Esophagus (tissue), 2 donors: ENCODE measurements around the gene HDAC9. TPM values are rescaled to one million over a fixed set of nuclear protein-coding genes. Genes with fewer than 3 reads are reported as not detected.
"Not testable (repeated sequence)": the region's sequence is repeated elsewhere in the genome, so short reads cannot be mapped to it uniquely, and the experiment has no call there.

Source experiments
- H3K27ac ChIP-seq, 2 donors: one replicate each; pipeline ENCODE4 v1.5.1; 2013; ENCODE audit warnings: low read depth in 2 of 2, mild to moderate bottlenecking in 2 of 2, inconsistent platforms in 1 of 2, low read length in 1 of 2, moderate library complexity in 1 of 2
- H3K27me3 ChIP-seq, 2 donors: one replicate each; pipeline ENCODE4 v1.6.1; 2013; ENCODE audit warnings: low read length in 2 of 2, control low read depth in 1 of 2, mild to moderate bottlenecking in 1 of 2; ENCODE audit not compliant: insufficient read depth in 2 of 2, control insufficient read depth in 1 of 2
- H3K36me3 ChIP-seq, 2 donors: one replicate each; pipeline ENCODE4 v1.6.1; 2013; ENCODE audit warnings: low read length in 1 of 2; ENCODE audit not compliant: control insufficient read depth in 2 of 2, insufficient read depth in 2 of 2
- H3K4me1 ChIP-seq, 2 donors: one replicate each; pipeline ENCODE4 v1.6.1; 2013; ENCODE audit warnings: low read length in 1 of 2; ENCODE audit not compliant: control insufficient read depth in 2 of 2, insufficient read depth in 2 of 2
- H3K4me3 ChIP-seq, 2 donors: one replicate each; pipeline ENCODE4 v1.5.1; 2013; ENCODE audit warnings: low read length in 2 of 2, mild to moderate bottlenecking in 2 of 2, low read depth in 1 of 2, moderate library complexity in 1 of 2
- H3K9me3 ChIP-seq, 2 donors: one replicate each; pipeline ENCODE4 v1.6.1; 2013; ENCODE audit warnings: mild to moderate bottlenecking in 2 of 2, low read depth in 1 of 2, low read length in 1 of 2, moderate library complexity in 1 of 2; ENCODE audit not compliant: control insufficient read depth in 2 of 2, insufficient read depth in 1 of 2
- WGBS, 2 donors: extraction: QIAGEN DNeasy Blood & Tissue Kit; methylation state at CpG; one replicate each; pipeline ENCODE4 v1.1.7; 2013; 5-methylcytosine and 5-hydroxymethylcytosine counted together
- polyA plus RNA-seq, 2 donors: library from polyadenylated mRNA; stranded (reverse); fragments of 200-250 nt; gene quantifications; one replicate each; pipeline ENCODE4 v1.2.3, GENCODE V29; 2013
- donor health status: healthy with polysubstance abuse.
- donor health status: Bipolar disorder and iron deficiency.

The HDAC9 gene
- polyA plus RNA-seq, 2 donors, result 0.69 to 1.1 TPM

GRCh38 chr7:18703685-18704084 is 208.1 kb downstream of the HDAC9 start:
- Histone ChIP-seq H3K4me3 (no peak overlapping the region), H3K9me3 (no peaks in the 10 kb centered on the region), H3K36me3 (no peaks in the 10 kb centered on the region), H3K4me1 (no peaks in the 10 kb centered on the region), H3K27me3 (no peaks in the 10 kb centered on the region), H3K27ac (no peak overlapping the region)

- H3K4me1 ChIP-seq, result no peaks in the 10 kb centered on the region
Observed at GRCh38 chr7:18706670-18707069, 211.1 kb downstream of the HDAC9 start.

GRCh38 chr7:18708204-18708603 is 212.7 kb downstream of the HDAC9 start:
- H3K9me3 ChIP-seq, result no peaks in the 10 kb centered on the region
- WGBS, 2 donors, result 58 to 68% methylated on average over 1 of the region's 1 CpG
- no peak overlapping the region for H3K27ac ChIP-seq
- no peaks in the 10 kb centered on the region for H3K27me3 ChIP-seq
- H3K36me3 ChIP-seq, result no peaks in the 10 kb centered on the region
- H3K4me3 ChIP-seq, result no peak overlapping the region
- H3K4me1 ChIP-seq, result no peaks in the 10 kb centered on the region

More at GRCh38 chr7:18706670-18707069, 211.1 kb downstream of the HDAC9 start:
- no peaks in the 10 kb centered on the region for H3K27me3 ChIP-seq
- no peak overlapping the region for H3K27ac ChIP-seq
- 66 to 70% methylated on average over 3 of the region's 3 CpGs for WGBS, 2 donors
- no peak overlapping the region for H3K4me3 ChIP-seq
- H3K9me3 ChIP-seq, result no peaks in the 10 kb centered on the region
- no peaks in the 10 kb centered on the region for H3K36me3 ChIP-seq

GRCh38 chr7:18715988-18716387 is 220.4 kb downstream of the HDAC9 start:
- Histone ChIP-seq H3K27ac (no peak overlapping the region), H3K9me3 (no peaks in the 10 kb centered on the region), H3K4me1 (no peaks in the 10 kb centered on the region), H3K27me3 (no peaks in the 10 kb centered on the region), H3K4me3 (no peak overlapping the region), H3K36me3 (no peaks in the 10 kb centered on the region)
- WGBS, 2 donors, result 55 to 66% methylated on average over 2 of the region's 2 CpGs

- no peaks in the 10 kb centered on the region for H3K27me3 ChIP-seq
- H3K4me1 ChIP-seq, result no peaks in the 10 kb centered on the region
- H3K9me3 ChIP-seq, result no peaks in the 10 kb centered on the region
- 87 to 91% methylated on average over 5 of the region's 5 CpGs for WGBS, 2 donors
- H3K27ac ChIP-seq, result no peak overlapping the region
- no peak overlapping the region for H3K4me3 ChIP-seq
- no peaks in the 10 kb centered on the region for H3K36me3 ChIP-seq
Observed at GRCh38 chr7:18721429-18721828, 225.9 kb downstream of the HDAC9 start.

GRCh38 chr7:18724318-18724717 is 228.8 kb downstream of the HDAC9 start:
- H3K27me3 ChIP-seq, result no peaks in the 10 kb centered on the region
- H3K27ac ChIP-seq, result no peak overlapping the region
- 91 to 92% methylated on average over 2 of the region's 2 CpGs for WGBS, 2 donors
- no peaks in the 10 kb centered on the region for H3K4me1 ChIP-seq
- no peaks in the 10 kb centered on the region for H3K9me3 ChIP-seq
- no peaks in the 10 kb centered on the region for H3K36me3 ChIP-seq
- H3K4me3 ChIP-seq, result no peak overlapping the region

- H3K27me3 ChIP-seq, result no peaks in the 10 kb centered on the region
- H3K4me1 ChIP-seq, result no peaks in the 10 kb centered on the region
- H3K36me3 ChIP-seq, result no peaks in the 10 kb centered on the region
- no peak overlapping the region for H3K27ac ChIP-seq
- H3K9me3 ChIP-seq, result no peaks in the 10 kb centered on the region
- 67 to 73% methylated on average over 18 of the region's 18 CpGs for WGBS, 2 donors
- no peak overlapping the region for H3K4me3 ChIP-seq
Observed at GRCh38 chr7:18727115-18727870, 231.7 kb downstream of the HDAC9 start.

GRCh38 chr7:18736012-18736411 is 240.5 kb downstream of the HDAC9 start:
- not testable (repeated sequence) for H3K27ac ChIP-seq, H3K36me3 ChIP-seq, H3K4me1 ChIP-seq, H3K9me3 ChIP-seq, H3K27me3 ChIP-seq, H3K4me3 ChIP-seq
- WGBS, 2 donors, result 82 to 89% methylated on average over 2 of the region's 2 CpGs

GRCh38 chr7:18740579-18740988 is 245.0 kb downstream of the HDAC9 start:
- no peak overlapping the region for H3K4me3 ChIP-seq
- H3K27ac ChIP-seq, result no peak overlapping the region
- H3K9me3 ChIP-seq, result peaks cover 0 to 2% of the 10 kb centered on the region in 2 donors
- H3K27me3 ChIP-seq, result no peaks in the 10 kb centered on the region
- no peaks in the 10 kb centered on the region for H3K4me1 ChIP-seq
- H3K36me3 ChIP-seq, result no peaks in the 10 kb centered on the region

- WGBS, 2 donors, result 60 to 71% methylated on average over 3 of the region's 3 CpGs
- no peaks in the 10 kb centered on the region for H3K36me3 ChIP-seq
- no peaks in the 10 kb centered on the region for H3K27me3 ChIP-seq
- H3K4me1 ChIP-seq, result no peaks in the 10 kb centered on the region
- no peak overlapping the region for H3K27ac ChIP-seq
- no peaks in the 10 kb centered on the region for H3K9me3 ChIP-seq
- H3K4me3 ChIP-seq, result no peak overlapping the region
Observed at GRCh38 chr7:18753972-18754610, 258.5 kb downstream of the HDAC9 start.
